Peyer's patch (tissue), 4 donors: ENCODE measurements around the gene GRIP1.

ENCODE experiments used
- POLR2A ChIP-seq, 2 donors: fragments of 450-650 bp; IDR thresholded peaks; one replicate each; pipeline ENCODE4 v1.5.1; 2017; ENCODE audit warnings: antibody characterized with exemption in 2 of 2, mild to moderate bottlenecking in 2 of 2, moderate library complexity in 2 of 2
- TF ChIP-seq, protein P1 (sequence below), 6 experiments: fragments of 450-650 bp in 4 of 6; fragments of 200-600 bp in 2 of 6; sonication (generic) in 1 of 6; IDR thresholded peaks; one replicate each; pipeline ENCODE4 v1.5.1; 2017 to 2019; ENCODE audit warnings: antibody characterized with exemption in 6 of 6, mild to moderate bottlenecking in 3 of 6, moderate library complexity in 1 of 6

DNA sequence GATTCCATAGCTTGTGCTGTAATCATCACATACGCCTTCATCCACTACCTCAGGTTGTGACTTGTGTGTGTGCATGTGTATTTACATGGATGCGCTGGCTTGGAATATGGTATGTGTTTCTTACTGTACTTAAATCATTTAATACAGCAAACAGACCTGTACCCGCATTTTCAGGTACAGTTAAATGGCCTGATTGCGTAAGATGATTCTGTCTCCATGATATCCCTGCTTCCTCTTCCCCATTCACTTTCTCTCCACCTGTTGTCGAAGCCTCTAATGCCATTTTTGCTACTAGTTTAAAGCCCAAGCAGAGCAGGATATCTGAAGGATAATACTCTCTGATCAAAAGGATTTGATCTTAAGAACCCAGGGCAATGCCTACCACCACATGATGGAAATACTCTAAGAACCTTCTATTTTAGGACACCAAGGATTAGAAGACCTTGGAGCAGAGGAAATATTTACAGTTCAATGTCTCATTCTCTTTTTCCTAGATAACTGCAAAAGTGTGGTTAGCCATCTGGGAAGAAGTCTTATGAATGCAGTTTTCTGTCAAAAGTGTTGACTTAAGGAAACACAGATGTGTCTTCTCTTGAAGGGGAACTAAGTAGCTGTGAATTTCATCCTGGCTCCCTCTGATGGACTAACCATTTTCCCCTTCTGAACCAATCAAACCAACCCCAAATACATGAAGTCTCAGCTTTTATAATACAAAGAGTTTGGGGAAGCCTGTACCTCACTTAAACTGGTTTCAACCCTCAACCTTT is 297.9 kb downstream of the GRIP1 start:
- TF ChIP-seq, protein P1, sequence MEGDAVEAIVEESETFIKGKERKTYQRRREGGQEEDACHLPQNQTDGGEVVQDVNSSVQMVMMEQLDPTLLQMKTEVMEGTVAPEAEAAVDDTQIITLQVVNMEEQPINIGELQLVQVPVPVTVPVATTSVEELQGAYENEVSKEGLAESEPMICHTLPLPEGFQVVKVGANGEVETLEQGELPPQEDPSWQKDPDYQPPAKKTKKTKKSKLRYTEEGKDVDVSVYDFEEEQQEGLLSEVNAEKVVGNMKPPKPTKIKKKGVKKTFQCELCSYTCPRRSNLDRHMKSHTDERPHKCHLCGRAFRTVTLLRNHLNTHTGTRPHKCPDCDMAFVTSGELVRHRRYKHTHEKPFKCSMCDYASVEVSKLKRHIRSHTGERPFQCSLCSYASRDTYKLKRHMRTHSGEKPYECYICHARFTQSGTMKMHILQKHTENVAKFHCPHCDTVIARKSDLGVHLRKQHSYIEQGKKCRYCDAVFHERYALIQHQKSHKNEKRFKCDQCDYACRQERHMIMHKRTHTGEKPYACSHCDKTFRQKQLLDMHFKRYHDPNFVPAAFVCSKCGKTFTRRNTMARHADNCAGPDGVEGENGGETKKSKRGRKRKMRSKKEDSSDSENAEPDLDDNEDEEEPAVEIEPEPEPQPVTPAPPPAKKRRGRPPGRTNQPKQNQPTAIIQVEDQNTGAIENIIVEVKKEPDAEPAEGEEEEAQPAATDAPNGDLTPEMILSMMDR (IDR thresholded peaks at IDR 0.05) = no peak
- no peak for TF ChIP-seq POLR2A (IDR thresholded peaks at IDR 0.05)
